Neural progenitor cell (in vitro differentiated cells): ENCODE measurements around the gene PRICKLE2.

Source experiments
- EZH2 ChIP-seq: fragments of 200-600 bp; sonication (generic); IDR thresholded peaks from 2 replicates; pipeline ENCODE4 v1.6.1; 2017; ENCODE audit warnings: antibody characterized with exemption, mild to moderate bottlenecking, moderate library complexity
- TF ChIP-seq, protein P1 (sequence below): fragments of 200-600 bp; sonication (generic); IDR thresholded peaks from 2 replicates; pipeline ENCODE4 v1.5.1; 2017; ENCODE audit warnings: antibody characterized with exemption, mild to moderate bottlenecking

DNA sequence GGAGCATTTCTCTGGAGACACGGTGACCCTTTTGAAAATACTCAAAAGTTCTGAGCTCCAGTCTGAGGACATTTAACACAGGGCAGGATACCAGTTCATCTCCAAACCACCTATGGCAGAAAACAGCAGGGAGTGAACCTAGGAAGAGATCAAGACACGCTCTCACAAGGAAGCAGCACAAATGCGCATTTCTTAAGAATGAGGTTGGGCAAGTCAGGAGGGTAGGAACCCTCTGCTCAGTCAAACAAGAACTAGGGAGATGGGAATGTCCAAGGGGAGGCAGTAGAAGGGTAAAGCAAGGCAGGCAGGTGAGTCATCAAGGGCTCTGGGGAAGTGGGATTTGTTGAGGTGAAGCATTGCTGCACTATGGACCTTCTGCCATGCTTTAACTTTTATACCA, 141.7 kb downstream of the PRICKLE2 start:
- TF ChIP-seq, protein P1, sequence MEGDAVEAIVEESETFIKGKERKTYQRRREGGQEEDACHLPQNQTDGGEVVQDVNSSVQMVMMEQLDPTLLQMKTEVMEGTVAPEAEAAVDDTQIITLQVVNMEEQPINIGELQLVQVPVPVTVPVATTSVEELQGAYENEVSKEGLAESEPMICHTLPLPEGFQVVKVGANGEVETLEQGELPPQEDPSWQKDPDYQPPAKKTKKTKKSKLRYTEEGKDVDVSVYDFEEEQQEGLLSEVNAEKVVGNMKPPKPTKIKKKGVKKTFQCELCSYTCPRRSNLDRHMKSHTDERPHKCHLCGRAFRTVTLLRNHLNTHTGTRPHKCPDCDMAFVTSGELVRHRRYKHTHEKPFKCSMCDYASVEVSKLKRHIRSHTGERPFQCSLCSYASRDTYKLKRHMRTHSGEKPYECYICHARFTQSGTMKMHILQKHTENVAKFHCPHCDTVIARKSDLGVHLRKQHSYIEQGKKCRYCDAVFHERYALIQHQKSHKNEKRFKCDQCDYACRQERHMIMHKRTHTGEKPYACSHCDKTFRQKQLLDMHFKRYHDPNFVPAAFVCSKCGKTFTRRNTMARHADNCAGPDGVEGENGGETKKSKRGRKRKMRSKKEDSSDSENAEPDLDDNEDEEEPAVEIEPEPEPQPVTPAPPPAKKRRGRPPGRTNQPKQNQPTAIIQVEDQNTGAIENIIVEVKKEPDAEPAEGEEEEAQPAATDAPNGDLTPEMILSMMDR: no peak
- TF ChIP-seq EZH2: no peak
